GM19395 (cell line): Measurements from ENCODE around the gene FLT3LG.
A peak's percentile ranks its signal among the peaks of the same experiment; 100 is the strongest.
"Not testable (repeated sequence)": the region's sequence is repeated elsewhere in the genome, so short reads cannot be mapped to it uniquely, and the experiment has no call there.

Source experiments
- ATAC-seq: cut with Tn5 transposase; IDR thresholded peaks from one replicate; pipeline ENCODE4 v1.9.1; 2021; ENCODE audit warnings: mild to moderate bottlenecking, moderate library complexity; ENCODE audit not compliant: unreplicated experiment

The FLT3LG gene

GRCh38 chr19:49440439-49441209 lies 33.4 kb upstream of the FLT3LG start:
- ATAC-seq, result no peak

- no peak for ATAC-seq
Measured at GRCh38 chr19:49441210-49441959, 32.6 kb upstream of the FLT3LG start, which contains the start of gene SLC17A7. SLC17A7 (minus strand) TSS chr19:49441527; CDS start chr19:49441379, 148 bp downstream.

- no peak for ATAC-seq
Measured at GRCh38 chr19:49441960-49442350, 32.1 kb upstream of the FLT3LG start.

- ATAC-seq, result no peak
Measured at GRCh38 chr19:49442354-49442753, 31.7 kb upstream of the FLT3LG start.

- ATAC-seq, result peak; percentile 13
Measured at GRCh38 chr19:49442771-49443365, 31.1 kb upstream of the FLT3LG start.

- peak; percentile 88 for ATAC-seq
Measured at GRCh38 chr19:49443366-49444099, 30.5 kb upstream of the FLT3LG start.

GRCh38 chr19:49444100-49444700 lies 29.8 kb upstream of the FLT3LG start:
- not testable (repeated sequence) for ATAC-seq

GRCh38 chr19:49445997-49446396 lies 28.0 kb upstream of the FLT3LG start:
- ATAC-seq, result no peak

- ATAC-seq, result no peak
Measured at GRCh38 chr19:49447485-49448431, 26.3 kb upstream of the FLT3LG start.

GRCh38 chr19:49448432-49448786 lies 25.6 kb upstream of the FLT3LG start:
- ATAC-seq, result no peak

GRCh38 chr19:49450405-49450804 lies 23.6 kb upstream of the FLT3LG start:
- ATAC-seq, result no peak

- peak; percentile 64 for ATAC-seq
Measured at GRCh38 chr19:49451430-49452181, 22.4 kb upstream of the FLT3LG start, which contains the start of gene PIH1D1. PIH1D1 (minus strand) TSS chr19:49451814; CDS start chr19:49451574, 240 bp downstream.

- ATAC-seq, result peak; percentile 74
Measured at GRCh38 chr19:49453013-49453756, 20.8 kb upstream of the FLT3LG start, which contains the start of gene ALDH16A1. ALDH16A1 (plus strand) TSS chr19:49453225; CDS start chr19:49453332, 107 bp downstream.

- ATAC-seq, result no peak
Measured at GRCh38 chr19:49453757-49454240, 20.2 kb upstream of the FLT3LG start.

- no peak for ATAC-seq
Measured at GRCh38 chr19:49455773-49456172, 18.2 kb upstream of the FLT3LG start.

GRCh38 chr19:49456326-49456725 lies 17.7 kb upstream of the FLT3LG start:
- ATAC-seq, result no peak

- no peak for ATAC-seq
Measured at GRCh38 chr19:49458567-49458903, 15.5 kb upstream of the FLT3LG start.

- ATAC-seq, result no peak
Measured at GRCh38 chr19:49459388-49459787, 14.6 kb upstream of the FLT3LG start.
